Measurements from ENCODE around the gene ATR. TPM values are rescaled to one million over a fixed set of nuclear protein-coding genes. Genes with fewer than 3 reads are reported as not detected.
"Not testable (repeated sequence)": the region's sequence is repeated elsewhere in the genome, so short reads cannot be mapped to it uniquely, and the experiment has no call there.

Gene ATR
- total and polyA plus RNA-seq, 11 donors, result 5.4 to 17.0 (median 11.0) TPM

DNA sequence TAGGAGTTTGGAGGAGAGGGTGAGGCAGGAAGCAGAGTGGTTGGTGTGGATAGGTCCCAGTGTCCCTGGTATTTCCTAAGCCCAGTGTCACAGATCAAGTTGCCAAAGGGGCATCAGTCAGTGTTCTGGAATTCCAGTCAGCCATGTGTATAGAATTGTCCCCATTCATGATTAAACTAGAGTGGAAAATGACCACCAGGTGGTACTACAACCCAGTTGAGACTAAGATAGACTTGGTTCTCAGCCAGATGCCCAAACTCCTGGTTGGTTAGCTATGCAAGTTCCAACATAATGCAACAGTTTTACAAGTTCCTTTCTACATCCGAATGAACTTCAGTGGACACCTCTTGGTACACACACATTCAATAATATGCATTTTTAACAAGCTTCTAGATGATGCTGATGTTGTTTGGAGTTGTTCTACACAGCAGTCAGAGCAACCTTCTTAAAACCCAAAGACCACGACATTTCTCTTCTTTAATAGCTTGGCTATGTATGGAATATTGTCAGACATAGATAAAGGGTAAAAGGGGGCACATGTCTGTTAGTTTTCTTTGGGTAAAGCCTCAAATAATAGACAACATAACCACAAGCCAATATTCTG is 8.4 kb upstream of the ATR start:
- Histone ChIP-seq H3K36me3 (no peaks in the 10 kb centered on the region), H3K4me1 (no peaks in the 10 kb centered on the region), H3K9me3 (no peaks in the 10 kb centered on the region), H3K4me3 (no peak overlapping the region), H3K27ac (no peak overlapping the region), H3K27me3 (peaks cover 0 to 3% (median 0%) of the 10 kb centered on the region in 9 donors)
- intact Hi-C loops (cut with DNase I), result loop anchor here (2.0 to 10.0 kb wide), 8 partner anchors 135 to 408 kb away; partner anchors contain the start of gene TRPC1 (in 3 of the 10)
- ATAC-seq, result peak; percentile 28 to 83 (median 74)
- no peak for TF ChIP-seq POLR2A (IDR thresholded peaks at IDR 0.05)
- TF ChIP-seq, protein P1, sequence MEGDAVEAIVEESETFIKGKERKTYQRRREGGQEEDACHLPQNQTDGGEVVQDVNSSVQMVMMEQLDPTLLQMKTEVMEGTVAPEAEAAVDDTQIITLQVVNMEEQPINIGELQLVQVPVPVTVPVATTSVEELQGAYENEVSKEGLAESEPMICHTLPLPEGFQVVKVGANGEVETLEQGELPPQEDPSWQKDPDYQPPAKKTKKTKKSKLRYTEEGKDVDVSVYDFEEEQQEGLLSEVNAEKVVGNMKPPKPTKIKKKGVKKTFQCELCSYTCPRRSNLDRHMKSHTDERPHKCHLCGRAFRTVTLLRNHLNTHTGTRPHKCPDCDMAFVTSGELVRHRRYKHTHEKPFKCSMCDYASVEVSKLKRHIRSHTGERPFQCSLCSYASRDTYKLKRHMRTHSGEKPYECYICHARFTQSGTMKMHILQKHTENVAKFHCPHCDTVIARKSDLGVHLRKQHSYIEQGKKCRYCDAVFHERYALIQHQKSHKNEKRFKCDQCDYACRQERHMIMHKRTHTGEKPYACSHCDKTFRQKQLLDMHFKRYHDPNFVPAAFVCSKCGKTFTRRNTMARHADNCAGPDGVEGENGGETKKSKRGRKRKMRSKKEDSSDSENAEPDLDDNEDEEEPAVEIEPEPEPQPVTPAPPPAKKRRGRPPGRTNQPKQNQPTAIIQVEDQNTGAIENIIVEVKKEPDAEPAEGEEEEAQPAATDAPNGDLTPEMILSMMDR (IDR thresholded peaks at IDR 0.05), result peak; percentile 43 to 70 (median 62)
- peak in 1 of 5 donors; percentile 32 for DNase-seq
- 46 to 50% (median 47%) methylated on average over 2 of the region's 2 CpGs for WGBS, 4 donors

DNA sequence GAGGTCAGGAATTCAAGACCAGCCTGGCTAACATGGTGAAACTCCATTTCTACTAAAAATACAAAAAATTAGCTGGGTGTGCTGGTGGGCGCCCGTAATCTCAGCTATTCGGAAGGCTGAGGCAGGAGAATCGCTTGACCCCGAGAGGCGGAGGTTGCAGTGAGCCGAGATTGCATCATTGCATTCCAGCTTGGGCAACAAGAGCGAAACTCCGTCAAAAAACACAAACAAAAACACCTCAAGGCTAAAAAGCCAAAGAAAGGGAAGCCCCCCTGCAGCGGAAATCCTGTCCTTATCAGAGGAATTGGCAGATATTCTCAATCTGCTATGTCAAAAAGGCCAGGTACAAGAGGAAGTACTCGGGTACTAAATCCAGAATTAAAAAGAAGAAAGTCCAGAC is 2.5 kb upstream of the ATR start:
- not testable (repeated sequence) for ATAC-seq, H3K27ac ChIP-seq, DNase-seq, H3K4me3 ChIP-seq, H3K27me3 ChIP-seq, H3K36me3 ChIP-seq, H3K9me3 ChIP-seq
- H3K4me1 ChIP-seq, result peaks cover 0 to 26% (median 23%) of the 10 kb centered on the region in 12 donors
- intact Hi-C loops (cut with DNase I), result loop anchor here in 8 of 10 donors (10.0 kb wide), 4 partner anchors 144 to 254 kb away; partner anchors contain the start of gene TRPC1 (in 2 of the 8)
- WGBS, 4 donors, result 44 to 68% (median 65%) methylated on average over 11 of the region's 11 CpGs

GRCh38 chr3:142580061-142580423 is 1.5 kb upstream of the ATR start:
- H3K36me3 ChIP-seq, result no peaks in the 10 kb centered on the region
- H3K9me3 ChIP-seq, result no peaks in the 10 kb centered on the region
- H3K27ac ChIP-seq, result peak overlapping the region in 1 of 12 donors; percentile 93
- DNase-seq (no peak), ATAC-seq (no peak)
- TF ChIP-seq, protein P1 (IDR thresholded peaks at IDR 0.05), result no peak
- TF ChIP-seq POLR2A (IDR thresholded peaks at IDR 0.05), result no peak
- H3K4me3 ChIP-seq, result no peak overlapping the region
- 90 to 100% (median 95%) methylated on average over 1 of the region's 1 CpG for WGBS, 4 donors
- intact Hi-C loops (cut with DNase I), result loop anchor here in 8 of 10 donors (10.0 kb wide), 4 partner anchors 145 to 255 kb away; partner anchors contain the start of gene TRPC1 (in 2 of the 8)
- peaks cover 0 to 35% (median 24%) of the 10 kb centered on the region in 12 donors for H3K4me1 ChIP-seq
- H3K27me3 ChIP-seq, result no peaks in the 10 kb centered on the region

- DNase-seq (no peak), ATAC-seq (no peak)
- Histone ChIP-seq H3K27me3 (no peaks in the 10 kb centered on the region), H3K27ac (peak overlapping the region in 11 of 12 donors; percentile 77 to 97 (median 92)), H3K4me1 (peaks cover 0 to 51% (median 24%) of the 10 kb centered on the region in 12 donors), H3K9me3 (no peaks in the 10 kb centered on the region), H3K4me3 (peak overlapping the region; percentile 53 to 97 (median 88)), H3K36me3 (no peaks in the 10 kb centered on the region)
- intact Hi-C loops (cut with DNase I), result loop anchor here in 3 of 10 donors (2.0 to 5.0 kb wide), 3 partner anchors 147 to 424 kb away; partner anchors contain the start of genes U2SURP (in 3 of the 3) and TRPC1 (in 1 of the 3)
- TF ChIP-seq POLR2A (IDR thresholded peaks at IDR 0.05), result no peak
- TF ChIP-seq, protein P1 (IDR thresholded peaks at IDR 0.05), result no peak
- 8 to 10% (median 10%) methylated on average over 12 of the region's 12 CpGs for WGBS, 4 donors
Observed at GRCh38 chr3:142577696-142578328, 721 bp downstream of the ATR start.

Data from heart left ventricle (tissue), 16 donors.